Ovary (tissue), 10 donors: ENCODE results near the gene USP30. TPM values are rescaled to one million over a fixed set of nuclear protein-coding genes. Genes with fewer than 3 reads are reported as not detected.
A peak's percentile ranks its signal among the peaks of the same experiment; 100 is the strongest.

Experiments
- DNase-seq, 5 donors: peaks; one replicate each; pipeline ENCODE4 v3.0.0-alpha.2; 2019 to 2020
- H3K27ac ChIP-seq, 2 donors: fragments of 200-600 bp; one replicate each; pipeline versions ENCODE4 v1.5.1 to v1.8.0; 2019 to 2022
- H3K27me3 ChIP-seq: fragments of 200-600 bp; one replicate; pipeline ENCODE4 v1.8.0; 2022
- H3K36me3 ChIP-seq: fragments of 200-600 bp; sonication (generic); one replicate; pipeline ENCODE4 v1.5.1; 2019
- H3K4me1 ChIP-seq: one replicate; pipeline ENCODE4 v1.8.1; 2013; ENCODE audit warnings: mild to moderate bottlenecking, moderate library complexity; ENCODE audit not compliant: insufficient read depth
- H3K4me3 ChIP-seq: fragments of 200-600 bp; sonication (generic); one replicate; pipeline ENCODE4 v1.5.1; 2017
- H3K9me3 ChIP-seq, 2 donors: fragments of 200-600 bp in 1 of 2; sonication (generic) in 1 of 2; one replicate each; pipeline versions ENCODE4 v1.5.1 to v1.8.1; 2013 to 2019; ENCODE audit warnings: mild to moderate bottlenecking in 1 of 2, moderate library complexity in 1 of 2
- CTCF ChIP-seq, 3 donors: fragments of 450-650 bp in 2 of 3; fragments of 200-600 bp in 1 of 3; IDR thresholded peaks; one replicate each; pipeline versions ENCODE4 v1.5.1 to v1.8.0; 2016 to 2022; ENCODE audit warnings: antibody characterized with exemption in 3 of 3, mild to moderate bottlenecking in 1 of 3
- EP300 ChIP-seq: sonication (generic); formaldehyde crosslinking; IDR thresholded peaks from one replicate; pipeline ENCODE4 v1.6.1; 2017; ENCODE audit warnings: antibody characterized with exemption
- POLR2A ChIP-seq: fragments of 450-650 bp; IDR thresholded peaks from one replicate; pipeline ENCODE4 v1.6.1; 2017; ENCODE audit warnings: antibody characterized with exemption, mild to moderate bottlenecking, moderate library complexity
- WGBS, 3 donors: extraction: QIAGEN DNeasy Blood & Tissue Kit in 1 of 3; methylation state at CpG; one replicate each; pipeline versions ENCODE4 v1.1.5 to v1.1.7; 2013 to 2017; 5-methylcytosine and 5-hydroxymethylcytosine counted together
- intact Hi-C, 4 donors: fragments of 100-400 bp; cut with DNase I; formaldehyde crosslinking; loops; one replicate each; pipeline versions ENCODE4 v1.11.0 to v1.15.1; 2022 to 2023
- long read RNA-seq, 3 donors: library from polyadenylated mRNA in 2 of 3; unstranded in 2 of 3; transcript quantifications; one replicate each; pipeline ENCODE4 v2.0.0 and lab custom pipeline, GENCODE V29; 2021 to 2026
- polyA plus RNA-seq, 2 donors: library from polyadenylated mRNA; stranded (reverse); fragments of 200-250 nt in 1 of 2; fragments of 350-450 nt in 1 of 2; fragmentation: Illumina TruSeq in 1 of 2; extraction: RNeasy Lipid Tissue Mini Kit (QIAGEN cat#74804) in 1 of 2; gene quantifications; one replicate each; pipeline ENCODE4 v1.2.3, GENCODE V29; 2013 to 2014
- total RNA-seq, 7 donors: library from RNA; depleted of rRNA in 2 of 7; stranded (reverse); fragments of >200 nt in 2 of 7; fragmentation: NEBNext Ultra II Directional in 3 of 7; extraction: Animal tissue kit (Norgen Biotek cat#: 25700) in 3 of 7; gene quantifications; one replicate each; pipeline versions ENCODE4 v1.1.0 to v1.2.4, GENCODE V29; 2016 to 2023
- donor health status: DM: no; HTN: no; CAD: no; lungs with moderate emphysema.
- donor health status: DM: no; HTN: no; CAD: no.
- donor health status: Bipolar disorder and iron deficiency.
- donor health status: DM: yes; HTN: yes; CAD: no.
- donor health status: DM: no; HTN: no; CAD: no.
- donor health status: DM: yes; HTN: yes; CAD: no.

USP30 gene
- 10 to 100 TPM; 11.8 to 24.7 (median 21.0) TPM for total RNA-seq
- polyA plus RNA-seq, result 10 to 100 TPM; 13.0 to 27.1 TPM
- long read RNA-seq, donor 1, partial matches to known transcripts, result 6 of 26 reads
- long read RNA-seq, donor 1, other reads (novel, unspliced or antisense), result 13 of 26 reads
- long read RNA-seq, donor 2, partial matches to known transcripts, result 0 of 3 reads
- long read RNA-seq, donor 2, other reads (novel, unspliced or antisense), result 0 of 3 reads
- long read RNA-seq, donor 3, transcript USP30-201 (13 exons, 3,742 nt), result major isoform, 26 of 44 reads
- long read RNA-seq, donor 3, partial matches to known transcripts, result 3 of 44 reads
- long read RNA-seq, donor 3, other reads (novel, unspliced or antisense), result 14 of 44 reads

GRCh38 chr12:109052414-109053323 lies at the start of gene USP30:
Gene USP30 (plus strand): TSS chr12:109052576. CDS start chr12:109052679, 103 bp downstream.
- Histone ChIP-seq H3K27me3 (no peaks in the 10 kb centered on the region), H3K9me3 (no peaks in the 10 kb centered on the region), H3K4me1 (peaks cover 11% of the 10 kb centered on the region), H3K36me3 (no peaks in the 10 kb centered on the region), H3K27ac (peak within 1 kb of the TSS; percentile 47 to 77), H3K4me3 (peak within 1 kb of the TSS; percentile 80)
- intact Hi-C loops, result no loop called here
- peak; percentile 40 for TF ChIP-seq POLR2A
- TF ChIP-seq EP300, result no peak
- TF ChIP-seq CTCF (IDR thresholded peaks at IDR 0.05), result no peak
- peak; percentile 76 to 90 (median 85) for DNase-seq
- WGBS, 3 donors, result 1% methylated on average over 49 to 61 of the region's 61 CpGs

GRCh38 chr12:109004017-109004416 lies 48.4 kb upstream of the USP30 start:
- TF ChIP-seq EP300 (no peak), POLR2A (no peak), CTCF (IDR thresholded peaks at IDR 0.05) (no peak)
- Histone ChIP-seq H3K36me3 (no peaks in the 10 kb centered on the region), H3K27me3 (no peaks in the 10 kb centered on the region), H3K9me3 (no peaks in the 10 kb centered on the region), H3K4me3 (no peak overlapping the region), H3K4me1 (no peaks in the 10 kb centered on the region), H3K27ac (no peak overlapping the region)
- no peak for DNase-seq
- intact Hi-C loops, result no loop called here
- WGBS, 3 donors, result 57 to 61% (median 59%) methylated on average over 3 of the region's 3 CpGs

- Histone ChIP-seq H3K36me3 (no peaks in the 10 kb centered on the region), H3K4me3 (no peak overlapping the region), H3K27ac (no peak overlapping the region), H3K4me1 (no peaks in the 10 kb centered on the region), H3K9me3 (no peaks in the 10 kb centered on the region), H3K27me3 (no peaks in the 10 kb centered on the region)
- TF ChIP-seq EP300 (no peak), POLR2A (no peak), CTCF (IDR thresholded peaks at IDR 0.05) (no peak)
- no peak for DNase-seq
- WGBS, 3 donors, result 83 to 91% (median 84%) methylated on average over 1 of the region's 1 CpG
- intact Hi-C loops, result no loop called here
Measured at GRCh38 chr12:109009766-109010165, 42.6 kb upstream of the USP30 start.

GRCh38 chr12:109010259-109010658 lies 42.1 kb upstream of the USP30 start:
- Histone ChIP-seq H3K4me3 (no peak overlapping the region), H3K27ac (no peak overlapping the region), H3K36me3 (no peaks in the 10 kb centered on the region), H3K4me1 (no peaks in the 10 kb centered on the region), H3K27me3 (no peaks in the 10 kb centered on the region), H3K9me3 (no peaks in the 10 kb centered on the region)
- WGBS, 3 donors, result 67 to 74% (median 70%) methylated on average over 2 of the region's 2 CpGs
- intact Hi-C loops, result no loop called here
- no peak for DNase-seq
- TF ChIP-seq CTCF (IDR thresholded peaks at IDR 0.05) (no peak), POLR2A (no peak), EP300 (no peak)
